GM21390 (cell line): ENCODE results near the gene KIAA0513.
A peak's percentile ranks its signal among the peaks of the same experiment; 100 is the strongest.

Experiments
- ATAC-seq: cut with Tn5 transposase; IDR thresholded peaks from one replicate; pipeline ENCODE4 v1.9.1; 2021; ENCODE audit not compliant: unreplicated experiment

KIAA0513 gene

DNA sequence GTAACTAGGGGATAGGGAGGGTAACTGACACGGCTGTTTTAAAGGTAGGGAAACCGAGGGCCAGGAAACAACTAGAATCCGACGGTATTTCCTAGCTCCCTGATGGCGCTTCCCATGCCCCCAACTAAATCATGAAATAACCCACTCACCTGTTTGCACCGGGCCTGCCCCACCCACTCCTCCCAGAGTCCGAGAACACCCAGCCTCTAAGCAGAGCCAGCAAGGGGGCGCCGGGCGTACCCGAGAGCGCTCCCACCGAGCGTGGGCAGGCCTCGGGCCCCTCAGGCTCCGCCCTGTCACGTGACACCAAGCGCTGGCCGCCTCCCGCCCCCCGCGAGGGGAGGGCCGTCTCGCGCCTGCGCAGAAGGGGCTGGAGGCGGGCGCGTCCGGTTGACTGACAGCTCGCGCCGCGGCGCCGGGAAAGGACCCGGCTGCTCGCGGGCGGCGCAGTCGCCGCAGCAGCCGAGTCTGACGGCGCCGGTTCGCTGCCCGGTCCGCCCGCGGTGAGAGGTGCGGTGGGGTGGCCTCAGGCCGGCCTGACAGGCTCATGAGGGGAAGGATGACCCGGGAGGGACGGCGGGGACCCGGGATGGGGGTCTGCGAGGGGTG lies at the start of gene KIAA0513:
Gene KIAA0513, plus strand, starts transcription at position 447 of the 609 bp plus-strand sequence. CDS start 39,277 bp downstream, outside the sequence.
- peak; percentile 76 for ATAC-seq

DNA sequence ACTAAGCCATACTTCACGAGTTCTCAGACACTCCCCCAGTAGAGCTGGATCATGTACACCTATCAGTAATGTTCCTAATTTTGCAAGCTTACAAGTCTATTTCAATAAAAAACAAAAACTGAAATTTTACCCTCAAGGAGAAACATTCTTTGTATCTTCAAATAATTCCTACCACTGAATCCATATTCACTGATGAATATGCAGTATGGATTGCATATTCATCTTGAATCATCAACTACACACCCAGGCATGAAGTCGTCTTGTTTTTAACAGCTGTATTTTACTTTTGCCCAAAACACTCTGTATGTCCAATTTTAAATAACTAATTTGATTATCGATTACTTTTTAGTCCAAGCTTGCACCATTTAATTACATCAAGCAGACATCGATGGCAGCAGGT lies 48.1 kb upstream of the KIAA0513 start:
- no peak for ATAC-seq

- no peak for ATAC-seq
Observed at GRCh38 chr16:84982434-84982833, 45.2 kb upstream of the KIAA0513 start.

DNA sequence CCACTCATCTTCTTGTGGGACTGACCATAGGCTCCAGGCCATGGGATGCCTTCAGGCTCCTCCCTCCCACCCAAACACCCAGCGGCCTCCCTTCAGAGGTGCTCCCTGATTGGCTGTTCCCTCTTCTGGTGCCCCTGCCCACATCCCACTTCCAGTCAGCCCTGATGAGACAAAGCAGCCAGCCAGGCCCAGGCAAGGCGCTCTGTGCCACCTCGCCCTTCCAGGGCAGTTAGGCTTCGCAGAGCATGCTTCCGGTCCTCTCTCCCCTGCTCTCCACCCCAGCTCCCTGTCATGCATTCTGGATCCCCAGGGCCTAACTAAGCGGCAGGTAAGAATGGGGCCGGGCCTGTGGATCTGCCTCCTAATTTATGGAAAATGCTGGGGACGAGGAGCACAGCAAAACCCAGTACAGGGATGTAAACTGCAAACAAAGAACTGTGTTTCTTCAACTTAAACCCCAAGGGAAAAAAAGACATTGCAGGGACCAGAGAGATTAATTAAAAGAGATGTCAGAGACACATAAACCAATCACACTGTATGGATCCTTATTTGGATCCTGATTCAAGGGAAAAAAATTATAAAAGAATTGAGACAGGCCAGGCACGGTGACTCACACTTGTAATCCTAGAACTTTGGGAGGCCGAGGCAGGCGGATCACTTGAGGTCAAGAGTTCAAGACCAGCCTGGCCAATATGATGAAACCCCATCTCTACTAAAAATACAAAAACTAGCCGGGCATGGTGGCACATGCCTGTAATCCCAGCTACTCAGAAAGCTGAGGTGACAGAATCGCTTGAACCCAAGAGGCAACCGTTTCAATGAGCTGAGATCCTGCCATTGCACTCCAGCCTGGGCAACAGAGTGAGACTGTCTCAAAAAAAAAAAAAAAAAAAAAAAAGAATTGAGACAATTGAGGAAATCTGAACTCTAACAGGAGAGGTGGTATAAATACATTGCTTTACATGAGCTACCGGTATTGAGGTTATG lies 42.2 kb upstream of the KIAA0513 start:
- no peak for ATAC-seq

DNA sequence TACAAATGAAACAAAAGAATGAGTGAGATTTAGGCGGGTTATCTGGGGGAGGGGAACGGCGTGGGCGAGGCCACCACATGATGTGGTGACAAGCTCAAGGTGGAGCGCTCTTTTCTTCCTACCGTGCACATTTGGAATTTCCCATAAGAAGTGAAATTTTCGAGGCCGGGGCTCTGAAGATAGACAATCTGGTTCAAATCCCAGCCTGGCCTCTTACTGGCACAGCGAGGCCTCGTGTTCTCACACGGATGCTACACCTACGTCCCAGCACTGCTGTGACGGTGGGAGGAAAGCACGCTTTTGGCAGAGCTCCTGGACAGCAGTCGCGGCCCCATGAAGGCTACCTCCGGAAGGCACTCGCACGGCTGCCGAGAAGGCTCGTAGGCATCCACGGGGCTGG lies 41.5 kb upstream of the KIAA0513 start:
- ATAC-seq: no peak

GRCh38 chr16:84986879-84987278 lies 40.7 kb upstream of the KIAA0513 start:
- no peak for ATAC-seq

GRCh38 chr16:84988328-84989080 lies 39.1 kb upstream of the KIAA0513 start:
- ATAC-seq: no peak

DNA sequence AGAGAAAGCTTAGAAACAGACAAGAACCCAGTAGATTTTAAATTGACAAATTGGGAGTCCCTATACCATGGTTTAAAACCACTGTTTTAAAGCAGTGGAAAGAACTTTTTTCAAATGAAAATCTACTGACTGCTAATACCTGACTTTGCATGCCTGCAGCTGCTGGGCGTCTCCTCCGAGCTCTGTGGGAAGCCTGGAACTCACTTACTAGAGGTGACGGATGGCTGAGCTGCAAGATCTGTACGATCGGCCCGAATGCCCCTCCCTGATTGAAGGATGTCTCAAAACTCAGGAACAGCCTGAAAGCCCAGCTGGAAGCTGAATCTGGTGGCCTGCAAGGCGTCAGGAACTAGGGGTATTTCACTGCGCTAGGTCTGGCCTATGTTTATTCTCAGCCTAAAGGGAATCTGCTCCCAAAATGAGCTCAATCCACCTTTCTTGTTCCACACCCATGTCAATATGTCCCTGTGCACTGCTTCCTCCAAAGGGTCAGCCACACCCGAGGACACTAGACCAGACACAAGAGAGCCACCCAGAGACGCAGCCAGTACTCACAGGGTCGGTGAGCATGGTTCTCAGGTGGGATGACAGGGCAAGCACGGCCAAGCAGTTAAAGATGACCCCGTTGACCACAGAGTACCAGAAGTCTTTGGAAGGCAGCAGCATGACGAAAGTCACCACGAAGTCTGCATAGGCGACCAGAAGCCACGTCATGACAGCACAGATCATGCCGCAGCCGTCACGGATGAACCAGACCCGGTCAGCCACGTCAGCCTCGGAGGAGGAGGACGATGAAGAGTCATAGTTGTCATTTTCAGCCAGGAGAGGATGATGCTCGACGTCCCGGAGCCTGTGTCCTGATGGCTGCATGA lies 37.6 kb upstream of the KIAA0513 start:
- ATAC-seq: no peak

DNA sequence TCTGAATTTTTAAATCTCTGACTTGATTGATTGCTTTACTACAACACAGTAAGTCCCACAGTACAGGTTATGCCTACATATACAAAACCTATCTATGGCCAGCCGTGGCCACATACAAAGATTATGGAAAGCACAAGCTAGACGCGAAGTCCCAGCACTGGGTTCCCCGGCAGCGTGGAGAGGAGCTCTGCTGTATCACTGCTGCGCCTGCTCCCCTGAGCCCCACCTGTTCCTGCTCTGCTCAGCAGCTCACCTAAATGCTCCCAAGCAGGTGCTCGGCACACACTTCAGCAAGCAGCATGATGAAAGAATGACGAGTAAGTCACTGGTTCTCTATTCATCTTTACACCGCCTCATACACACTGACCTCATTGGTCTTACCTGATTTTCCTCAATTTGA lies 36.8 kb upstream of the KIAA0513 start:
- ATAC-seq: no peak

GRCh38 chr16:84992717-84993075 lies 34.9 kb upstream of the KIAA0513 start:
- no peak for ATAC-seq

GRCh38 chr16:84993926-84994325 lies 33.7 kb upstream of the KIAA0513 start:
- no peak for ATAC-seq

DNA sequence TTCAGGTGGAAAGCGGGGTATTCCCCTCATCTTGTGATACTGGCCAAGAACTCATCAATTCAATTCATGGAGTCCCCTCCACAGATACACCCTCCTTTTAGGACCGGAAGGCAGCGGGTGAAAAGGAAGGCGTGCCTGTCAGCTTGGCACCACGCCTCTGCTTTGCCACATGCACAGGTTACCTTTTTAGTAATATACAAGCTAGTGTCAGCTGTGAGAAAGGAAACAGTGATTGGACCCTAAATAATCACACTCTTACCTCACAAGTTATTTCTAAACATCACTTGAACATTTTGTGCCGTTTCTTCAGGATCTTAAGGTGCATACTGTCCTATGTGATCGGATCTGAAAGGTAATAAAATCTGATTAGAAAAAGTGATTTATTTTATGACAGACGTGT lies 31.9 kb upstream of the KIAA0513 start:
- ATAC-seq: no peak

DNA sequence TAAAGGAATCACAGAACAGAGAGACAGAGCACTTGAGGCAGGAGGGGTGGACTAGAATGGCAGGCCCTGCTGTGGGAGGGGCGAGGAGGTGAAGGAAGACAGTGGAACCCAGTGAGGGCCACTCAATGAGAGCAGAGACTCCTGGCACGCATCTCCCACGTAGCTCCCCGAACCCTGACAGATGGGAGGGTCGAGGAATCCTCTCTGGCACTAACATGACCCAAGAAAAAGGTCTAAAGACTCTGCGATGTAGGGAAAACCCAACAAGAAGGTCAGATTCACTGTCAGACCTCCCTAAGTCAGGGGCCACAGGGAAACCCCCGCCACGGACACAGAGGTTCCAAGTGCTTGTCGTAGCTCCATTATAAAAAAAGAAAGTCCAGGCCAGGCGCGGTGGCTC lies 31.2 kb upstream of the KIAA0513 start:
- no peak for ATAC-seq

GRCh38 chr16:84999200-84999599 lies 28.4 kb upstream of the KIAA0513 start:
- no peak for ATAC-seq

DNA sequence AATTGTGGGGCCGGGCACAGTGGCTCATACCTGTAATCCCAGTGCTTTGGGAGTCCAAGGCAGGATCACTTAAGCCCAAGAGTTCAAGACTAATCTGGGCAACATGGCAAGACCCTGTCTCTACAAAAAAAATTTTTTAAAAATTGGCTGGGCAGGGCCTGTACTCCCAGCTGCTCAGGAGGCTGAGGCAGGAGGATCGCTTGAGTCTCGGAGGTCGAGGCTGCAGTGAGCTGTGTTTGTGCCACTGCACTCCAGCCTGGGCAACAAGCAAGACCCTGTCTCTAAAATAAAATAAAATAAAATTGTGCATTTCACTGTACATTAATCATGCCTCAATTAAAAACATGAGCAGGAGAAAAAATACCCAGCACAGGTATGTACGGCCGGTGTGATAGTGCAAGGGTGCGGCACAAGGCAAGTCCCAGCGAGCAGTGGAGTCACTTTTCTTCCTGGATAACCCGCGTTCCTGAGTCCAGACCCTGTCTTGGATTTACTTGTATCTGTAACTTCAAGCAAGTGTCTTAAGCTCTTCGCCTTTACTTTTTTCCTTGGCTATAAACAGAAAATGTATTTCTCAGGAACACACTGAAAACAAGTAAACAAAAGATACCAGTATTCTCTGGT lies 27.6 kb upstream of the KIAA0513 start:
- ATAC-seq: no peak

DNA sequence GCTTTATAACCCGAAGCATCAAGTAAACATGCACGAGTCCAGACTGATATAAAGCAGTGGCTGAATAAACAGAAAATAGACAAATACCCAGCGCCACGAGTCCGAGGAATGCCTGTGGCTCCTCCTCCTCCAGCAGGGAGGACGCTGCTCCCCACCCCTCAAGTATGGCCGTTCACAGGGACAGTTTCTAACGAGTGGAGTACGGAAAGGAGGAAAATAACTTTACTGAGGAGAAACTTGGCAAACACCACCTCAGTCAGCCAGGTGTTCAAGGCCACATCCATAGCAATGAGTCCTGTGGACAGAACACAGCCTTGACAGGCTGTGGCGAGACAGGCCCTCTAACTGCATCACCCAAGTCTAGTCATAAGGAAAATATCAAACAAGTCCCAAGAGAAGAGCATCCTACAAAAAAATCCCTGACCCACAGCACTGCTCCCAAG lies 25.5 kb upstream of the KIAA0513 start:
- ATAC-seq: no peak

- ATAC-seq: no peak
Observed at GRCh38 chr16:85002608-85003007, 25.0 kb upstream of the KIAA0513 start.

DNA sequence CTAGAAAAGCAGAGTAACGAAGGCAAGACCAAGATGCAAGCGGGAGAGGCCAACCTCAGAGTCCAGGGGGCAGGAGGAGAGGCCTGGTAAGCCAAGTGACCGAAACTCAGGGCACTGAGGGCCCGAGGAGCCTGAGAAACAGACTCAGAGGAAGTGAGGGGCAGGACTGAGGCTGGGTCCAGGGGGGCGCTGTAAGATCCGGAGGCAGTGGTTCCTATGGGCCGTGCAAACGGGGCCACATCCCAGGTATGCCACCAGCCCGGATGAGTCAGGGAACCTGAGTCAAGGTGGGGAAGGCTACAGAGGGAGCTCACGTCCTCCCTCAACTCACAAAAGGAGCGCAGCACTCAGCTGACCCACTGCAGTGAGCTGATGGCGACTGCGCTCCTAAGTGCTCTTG lies 24.5 kb upstream of the KIAA0513 start:
- ATAC-seq: no peak

DNA sequence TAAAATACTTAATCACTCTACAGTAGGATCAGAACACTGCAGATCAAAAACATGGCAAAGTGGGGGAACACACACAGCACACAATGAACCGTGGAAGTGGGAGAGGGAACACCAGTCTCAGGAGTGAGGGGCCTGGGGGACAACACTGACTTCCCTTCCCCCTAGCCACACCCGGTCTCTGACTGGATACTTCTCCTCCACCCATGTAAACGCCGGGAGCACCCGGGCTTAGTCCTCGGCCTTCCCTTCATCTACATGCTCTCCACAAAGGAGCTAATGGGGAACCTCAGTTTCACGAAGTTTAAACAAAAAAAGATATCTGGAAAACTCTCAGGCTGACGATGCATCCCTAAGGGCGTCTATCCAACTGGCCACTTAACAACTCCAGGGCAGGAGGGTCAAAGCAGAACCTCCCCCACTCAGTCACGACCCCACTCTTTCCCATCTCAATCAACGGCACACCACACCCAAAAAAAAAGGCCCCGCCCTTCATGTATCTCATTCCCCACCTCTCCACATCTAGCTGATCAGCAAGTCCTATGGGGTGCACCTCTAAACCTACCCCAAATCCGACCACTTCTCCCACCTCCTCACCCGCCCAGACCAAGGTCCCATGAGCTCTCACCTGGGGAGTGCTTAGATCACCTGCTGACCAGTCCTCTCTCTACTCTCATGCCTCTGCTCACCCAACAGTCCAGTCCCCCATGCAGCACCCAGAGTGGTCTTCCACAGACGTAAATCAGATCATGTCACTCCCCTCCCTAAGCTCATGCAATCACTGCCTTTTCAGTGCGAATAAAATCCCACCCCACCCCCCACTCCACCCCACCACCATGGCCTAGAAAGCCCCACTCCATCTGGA lies 23.6 kb upstream of the KIAA0513 start:
- no peak for ATAC-seq
